Measurements from ENCODE around the gene RHBG. TPM values are rescaled to one million over a fixed set of nuclear protein-coding genes. Genes with fewer than 3 reads are reported as not detected.
"Not testable (repeated sequence)": the region's sequence is repeated elsewhere in the genome, so short reads cannot be mapped to it uniquely, and the experiment has no call there.

The RHBG gene
- not detected in 2 replicates for total RNA-seq

DNA sequence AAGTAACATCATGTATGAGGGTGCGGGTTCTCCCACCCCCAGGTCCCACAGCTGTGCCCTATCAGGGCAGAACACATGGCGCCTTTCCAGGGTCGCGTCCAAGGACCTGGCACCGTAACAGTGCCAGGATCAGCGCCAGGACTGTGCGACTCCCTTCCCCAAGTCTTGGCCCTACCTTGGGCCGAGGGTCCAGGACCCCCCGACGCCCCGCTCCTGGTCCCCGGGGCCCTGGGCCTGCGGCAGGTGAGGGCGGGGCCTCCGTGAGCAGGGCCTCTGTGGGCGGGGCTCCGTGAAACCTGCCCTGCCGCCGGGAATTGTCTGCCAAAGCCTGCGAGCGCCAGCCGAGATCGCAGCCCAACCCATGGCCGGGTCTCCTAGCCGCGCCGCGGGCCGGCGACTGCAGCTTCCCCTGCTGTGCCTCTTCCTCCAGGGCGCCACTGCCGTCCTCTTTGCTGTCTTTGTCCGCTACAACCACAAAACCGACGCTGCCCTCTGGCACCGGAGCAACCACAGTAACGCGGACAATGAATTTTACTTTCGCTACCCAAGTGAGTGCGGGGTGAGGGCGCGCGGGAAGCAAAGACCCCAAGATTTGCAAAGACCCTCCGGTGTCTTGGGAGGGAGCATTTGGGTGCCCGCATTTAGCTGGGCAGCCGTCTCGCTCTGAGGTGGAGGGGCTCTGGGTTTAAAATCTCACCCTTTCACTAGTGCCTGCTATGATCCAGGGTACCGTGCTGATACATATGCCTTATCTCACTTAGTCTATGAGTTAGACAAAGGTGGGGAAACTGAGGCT lies at the start of gene RHBG:
RHBG (plus strand) TSS at position 323 of the 796 bp plus-strand sequence; CDS start at position 362, 39 bp downstream.
- peak; percentile 32 for DNase-seq

- DNase-seq: peak; percentile 64
Observed at GRCh38 chr1:156319664-156320063, 49.3 kb upstream of the RHBG start.

GRCh38 chr1:156320560-156320959 lies 48.5 kb upstream of the RHBG start:
- no peak for DNase-seq

DNA sequence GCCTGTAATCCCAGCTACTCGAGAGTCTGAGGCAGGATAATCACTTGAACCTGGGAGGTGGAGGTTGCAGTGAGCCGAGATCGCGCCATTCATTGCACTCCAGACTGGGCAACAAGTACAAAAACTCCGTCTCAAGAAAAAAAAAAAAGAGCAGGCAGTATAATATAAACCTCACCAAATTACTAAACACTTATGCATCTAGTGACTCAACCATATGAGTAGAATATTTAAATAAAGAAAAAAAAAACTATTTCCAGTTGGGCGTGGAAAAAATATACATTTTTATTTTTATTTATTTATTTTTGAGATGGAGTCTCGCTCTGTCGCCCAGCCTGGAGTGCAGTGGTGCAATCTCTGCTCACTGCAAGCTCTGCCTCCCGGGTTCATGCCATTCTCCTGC lies 45.8 kb upstream of the RHBG start:
- DNase-seq: not testable (repeated sequence)

- DNase-seq: peak; percentile 49
Observed at GRCh38 chr1:156336242-156336641, 32.8 kb upstream of the RHBG start.

DNA sequence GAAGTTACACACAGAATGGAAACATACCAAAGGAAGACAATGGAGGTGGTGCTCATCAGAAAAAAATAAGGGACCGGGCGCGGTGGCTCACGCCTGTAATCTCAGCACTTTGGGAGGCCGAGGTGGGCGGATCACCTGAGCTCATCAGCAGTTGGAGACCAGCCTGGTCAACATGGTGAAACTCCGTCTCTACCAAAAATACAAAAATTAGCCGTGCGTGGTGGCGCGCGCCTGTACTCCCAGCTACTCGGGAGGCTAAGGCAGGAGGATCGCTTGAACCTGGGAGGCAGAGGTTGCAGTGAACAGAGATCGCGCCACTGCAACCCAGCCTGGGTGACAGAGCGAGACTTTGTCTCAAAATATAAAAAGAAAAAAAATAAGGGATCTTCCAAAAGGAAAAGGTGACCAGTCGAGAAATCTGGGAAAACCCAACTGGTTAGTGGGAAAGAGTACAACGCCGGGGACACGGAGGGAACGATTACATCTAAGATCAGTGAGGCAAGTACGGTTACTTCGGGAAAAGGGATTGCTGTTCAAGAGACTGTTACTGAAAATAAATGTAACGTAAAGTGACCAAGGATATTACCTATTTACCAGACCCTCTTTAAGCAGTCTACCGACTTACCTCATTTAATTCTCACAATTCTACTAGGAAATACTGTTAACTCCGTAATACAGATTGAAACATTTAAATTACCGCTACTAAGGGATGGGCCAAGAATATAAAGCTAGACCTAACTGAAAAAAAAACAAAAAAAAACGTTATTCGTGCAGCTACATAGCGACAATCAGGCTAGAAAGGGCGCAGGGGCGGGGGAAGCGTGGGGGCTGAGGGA lies 31.7 kb upstream of the RHBG start:
- peak; percentile 23 for DNase-seq

DNA sequence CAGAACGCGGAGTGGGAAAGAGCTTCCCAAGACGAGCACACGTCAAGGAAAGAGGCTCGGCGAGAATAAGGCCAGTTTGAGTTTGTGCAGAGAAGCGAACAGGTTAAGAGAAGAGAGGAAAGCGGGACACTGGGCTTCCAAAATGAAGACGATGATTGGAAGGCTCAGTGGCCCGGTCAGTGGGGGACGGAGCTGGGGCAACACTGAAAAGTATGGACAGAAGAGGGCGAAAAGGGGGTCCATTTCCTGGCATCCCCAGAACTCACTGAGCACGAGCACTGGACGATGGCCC lies 31.2 kb upstream of the RHBG start:
- DNase-seq: no peak

GRCh38 chr1:156338180-156338976 lies 30.6 kb upstream of the RHBG start, which contains the start of the genes CCT3 and TSACC:
CCT3 (minus strand) TSS chr1:156338292; CDS start chr1:156338184, 108 bp downstream.
TSACC (plus strand) TSS chr1:156338526; CDS start chr1:156339758, 1,232 bp downstream.
- peak; percentile 100 for DNase-seq

GRCh38 chr1:156342166-156342955 lies 26.6 kb upstream of the RHBG start:
- DNase-seq: no peak

- DNase-seq: no peak
Observed at GRCh38 chr1:156344409-156344808, 24.6 kb upstream of the RHBG start.

DNA sequence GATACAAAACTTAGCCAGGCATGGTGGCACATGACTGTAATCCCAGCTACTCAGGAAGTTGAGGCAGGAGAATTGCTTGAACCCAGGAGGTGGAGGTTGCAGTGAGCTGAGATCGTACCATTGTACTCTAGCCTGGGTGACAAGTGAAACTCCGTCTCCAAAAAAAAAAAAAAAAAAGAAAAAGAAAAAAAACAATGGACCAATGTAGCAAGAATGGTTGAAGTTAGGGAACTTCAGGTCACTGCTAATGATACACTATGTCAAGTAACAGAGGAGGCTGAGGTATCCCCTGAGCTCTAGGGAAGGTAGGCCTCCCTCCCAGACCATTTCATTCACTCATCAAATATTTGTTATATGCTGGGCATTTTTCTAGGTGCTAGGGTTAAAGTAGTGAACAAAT lies 23.0 kb upstream of the RHBG start:
- not testable (repeated sequence) for DNase-seq

DNA sequence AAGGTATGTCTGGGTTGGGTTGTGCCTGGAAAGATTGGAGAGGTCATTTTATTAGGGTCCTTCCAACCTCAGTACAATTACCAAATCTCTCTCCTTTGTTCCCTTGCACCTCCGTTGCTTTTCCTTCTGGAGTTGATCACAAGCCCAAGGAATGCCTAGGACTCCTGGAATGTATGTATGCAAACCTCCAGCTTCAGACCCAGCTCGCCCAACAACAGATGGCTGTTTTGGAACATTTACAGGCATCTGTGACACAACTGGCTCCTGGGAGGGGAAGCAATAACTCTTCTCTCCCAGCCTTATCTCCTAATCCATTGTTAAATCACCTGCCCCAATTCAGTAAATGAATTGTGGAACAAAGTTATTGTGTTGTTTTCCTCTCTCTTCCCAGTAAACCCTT lies 22.4 kb upstream of the RHBG start:
- DNase-seq: no peak

DNA sequence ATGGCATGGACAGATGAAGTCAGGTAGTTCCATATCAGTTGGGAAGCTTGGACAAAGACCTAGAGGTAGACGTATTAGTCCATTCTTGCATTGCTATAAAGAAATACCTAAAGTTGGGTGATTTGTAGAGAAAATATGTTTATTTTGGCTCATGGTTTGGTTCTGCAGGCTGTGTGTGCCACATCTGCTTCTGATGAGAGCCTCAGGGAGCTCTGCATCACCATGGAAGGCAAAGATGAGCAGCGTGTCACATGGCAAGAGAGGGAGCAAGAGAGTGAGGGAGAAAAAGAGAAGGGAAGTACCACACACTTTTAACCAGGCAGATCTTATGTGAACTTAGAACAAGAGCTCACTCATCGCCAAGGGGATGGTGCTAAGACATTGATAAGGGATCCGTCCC lies 21.7 kb upstream of the RHBG start:
- no peak for DNase-seq

GRCh38 chr1:156352481-156352880 lies 16.5 kb upstream of the RHBG start:
- DNase-seq: not testable (repeated sequence)

DNA sequence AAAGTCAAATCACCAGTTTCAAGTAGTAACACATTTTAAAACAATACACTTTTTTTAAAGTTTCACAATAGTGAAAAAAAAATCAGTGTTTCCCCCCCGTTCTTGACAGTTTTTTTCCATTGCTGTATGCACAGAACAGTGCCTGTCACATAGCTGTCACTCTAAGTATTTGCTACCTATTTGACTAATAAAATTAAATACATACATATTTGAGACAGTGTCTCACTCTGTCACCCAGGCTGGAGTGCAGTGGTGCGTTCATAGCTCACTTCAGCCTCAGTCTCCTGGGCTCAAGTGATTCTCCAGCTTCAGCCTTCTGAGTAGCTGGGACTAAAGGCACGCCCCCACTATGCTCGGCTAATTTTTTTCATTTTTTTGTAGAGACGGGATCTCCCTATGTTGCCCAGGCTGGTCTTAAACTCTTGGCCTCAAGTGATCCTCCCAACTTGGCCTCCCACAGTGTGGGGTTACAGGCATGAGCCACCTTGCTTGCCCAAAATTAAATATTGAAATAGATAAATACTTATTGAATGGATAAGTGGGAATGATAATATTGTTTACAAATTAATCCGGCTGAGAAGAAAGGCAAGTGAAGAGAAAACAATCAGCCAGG lies 12.6 kb upstream of the RHBG start:
- DNase-seq: no peak

DNA sequence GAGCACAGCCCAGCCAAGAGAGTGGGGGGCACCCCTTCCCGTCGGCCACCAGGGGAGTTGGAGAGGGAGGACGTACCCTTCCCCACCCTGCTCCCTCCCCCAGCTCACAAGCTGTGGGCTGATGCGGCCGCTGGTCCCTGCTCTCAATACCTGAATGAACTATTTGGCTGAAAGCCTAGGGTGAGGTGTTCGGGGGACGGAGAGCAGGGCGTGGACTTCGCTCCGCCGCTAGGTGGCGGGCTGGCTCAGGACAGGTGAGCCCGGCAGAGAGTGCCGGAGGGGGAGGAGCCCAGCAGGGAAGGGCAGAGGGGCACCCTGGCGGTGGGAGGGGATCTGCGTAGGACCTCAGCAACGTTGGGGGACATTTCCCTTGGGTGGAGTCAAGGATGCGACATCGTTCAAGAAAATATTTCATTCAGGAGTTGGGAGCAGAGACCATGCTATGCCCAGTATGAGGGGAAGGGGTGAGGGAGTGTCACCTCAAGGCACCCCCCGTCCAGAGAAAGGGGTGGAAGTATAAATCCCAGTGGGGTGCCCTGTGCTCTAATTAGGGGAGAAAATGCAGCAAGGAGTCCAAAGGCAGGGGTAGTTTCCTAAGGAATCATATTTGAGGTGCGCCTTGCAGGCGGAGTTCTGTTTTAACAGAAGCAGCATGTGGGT lies 12.0 kb upstream of the RHBG start:
- peak; percentile 52 for DNase-seq

- DNase-seq: no peak
Observed at GRCh38 chr1:156357977-156358376, 11.0 kb upstream of the RHBG start.

- no peak for DNase-seq
Observed at GRCh38 chr1:156358641-156359040, 10.4 kb upstream of the RHBG start.

DNA sequence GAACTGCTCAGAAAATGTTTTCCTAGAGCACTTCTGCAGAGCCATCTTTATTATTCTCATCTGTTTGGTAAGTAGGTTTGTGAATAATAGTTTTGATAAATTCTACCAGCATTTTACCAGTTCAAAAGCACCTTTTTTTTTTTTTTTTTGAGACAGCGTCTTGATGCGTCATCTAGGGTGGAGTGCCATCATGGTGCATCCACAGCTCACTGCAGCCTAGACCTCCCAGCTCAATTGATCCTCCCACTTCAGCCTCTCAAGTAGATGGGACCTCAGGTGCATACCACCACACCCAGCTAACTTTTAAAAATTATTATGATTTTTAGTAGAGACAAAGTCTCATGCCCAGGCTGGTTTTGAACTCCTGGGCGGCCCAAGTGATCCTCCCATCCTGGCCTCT lies 9.8 kb upstream of the RHBG start:
- no peak for DNase-seq

DNA sequence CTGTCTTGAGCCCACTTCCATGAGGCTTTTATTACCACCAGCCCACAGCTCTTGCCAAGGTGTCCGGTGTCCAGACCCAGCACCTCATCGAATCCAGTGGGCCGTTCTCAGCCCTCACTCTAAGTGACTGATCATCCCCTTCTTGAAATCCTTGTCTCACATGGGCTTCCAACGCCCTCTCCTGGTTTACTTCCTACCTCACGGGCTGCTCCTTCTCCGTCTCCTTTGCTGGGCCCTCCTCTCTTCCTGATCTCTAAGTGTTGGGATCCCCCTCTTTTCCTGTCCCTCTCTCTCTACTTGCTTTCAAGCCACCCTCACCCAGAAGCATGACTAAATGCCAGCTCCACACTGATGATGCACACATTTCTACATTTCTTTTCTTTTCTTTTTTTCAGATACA lies 9.0 kb upstream of the RHBG start:
- peak; percentile 41 for DNase-seq

DNA sequence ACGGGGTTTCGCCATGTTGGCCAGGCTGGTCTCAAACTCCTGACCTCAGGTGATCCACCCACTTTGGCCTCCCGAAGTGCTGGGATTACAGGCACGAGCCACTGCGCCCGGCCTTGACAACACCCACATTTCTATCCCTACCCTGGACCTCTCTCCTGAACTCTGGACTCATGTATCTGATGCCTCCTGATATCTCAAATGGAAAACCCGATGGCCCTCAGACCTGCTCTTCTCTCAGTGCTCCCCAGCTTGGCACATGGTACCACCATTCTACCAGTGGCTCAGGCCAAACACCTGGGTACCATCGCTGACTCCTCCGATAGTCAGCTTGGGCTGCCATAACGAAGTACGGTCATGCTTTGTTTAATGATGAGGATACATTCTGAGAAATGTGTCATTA lies 8.5 kb upstream of the RHBG start:
- no peak for DNase-seq
